Measurements from ENCODE around the gene NHERF1. TPM values are rescaled to one million over a fixed set of nuclear protein-coding genes. Genes with fewer than 3 reads are reported as not detected.

NHERF1 gene
- total and polyA plus RNA-seq, 4 donors: 18.3 to 58.2 (median 28.1) TPM

DNA sequence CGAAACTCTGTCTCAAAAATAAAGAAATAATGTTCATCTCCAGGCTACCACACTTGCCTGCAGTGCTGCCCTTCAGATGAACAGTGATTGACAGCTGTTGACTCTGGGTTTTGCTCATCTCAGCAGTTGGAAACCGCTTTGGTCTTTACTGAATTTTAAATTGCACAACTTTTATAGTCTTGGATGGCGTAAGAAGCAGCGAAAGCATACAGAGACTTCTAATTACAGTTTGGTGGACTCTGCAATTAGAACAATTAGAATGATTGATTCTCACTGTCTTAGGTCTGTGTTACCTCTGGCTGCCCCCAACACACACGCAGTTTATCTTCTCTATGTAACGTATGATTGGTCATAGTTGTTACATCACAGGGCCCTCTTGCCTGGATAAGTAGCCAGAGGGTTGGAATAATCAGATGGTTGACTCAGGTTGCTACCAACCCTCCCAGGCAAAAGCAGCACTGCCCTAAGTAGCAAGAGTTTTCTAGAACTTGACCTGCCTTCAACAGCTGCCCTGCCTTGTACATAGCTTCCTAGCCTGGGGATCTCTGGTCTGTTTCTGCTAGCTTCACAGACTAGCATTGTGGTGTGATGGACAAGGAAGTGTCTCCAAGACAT lies 29.6 kb downstream of the NHERF1 start:
- TF ChIP-seq, protein P1, sequence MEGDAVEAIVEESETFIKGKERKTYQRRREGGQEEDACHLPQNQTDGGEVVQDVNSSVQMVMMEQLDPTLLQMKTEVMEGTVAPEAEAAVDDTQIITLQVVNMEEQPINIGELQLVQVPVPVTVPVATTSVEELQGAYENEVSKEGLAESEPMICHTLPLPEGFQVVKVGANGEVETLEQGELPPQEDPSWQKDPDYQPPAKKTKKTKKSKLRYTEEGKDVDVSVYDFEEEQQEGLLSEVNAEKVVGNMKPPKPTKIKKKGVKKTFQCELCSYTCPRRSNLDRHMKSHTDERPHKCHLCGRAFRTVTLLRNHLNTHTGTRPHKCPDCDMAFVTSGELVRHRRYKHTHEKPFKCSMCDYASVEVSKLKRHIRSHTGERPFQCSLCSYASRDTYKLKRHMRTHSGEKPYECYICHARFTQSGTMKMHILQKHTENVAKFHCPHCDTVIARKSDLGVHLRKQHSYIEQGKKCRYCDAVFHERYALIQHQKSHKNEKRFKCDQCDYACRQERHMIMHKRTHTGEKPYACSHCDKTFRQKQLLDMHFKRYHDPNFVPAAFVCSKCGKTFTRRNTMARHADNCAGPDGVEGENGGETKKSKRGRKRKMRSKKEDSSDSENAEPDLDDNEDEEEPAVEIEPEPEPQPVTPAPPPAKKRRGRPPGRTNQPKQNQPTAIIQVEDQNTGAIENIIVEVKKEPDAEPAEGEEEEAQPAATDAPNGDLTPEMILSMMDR (IDR thresholded peaks at IDR 0.05; ENCODE audit: control extremely low read depth, extremely low read depth): no peak
- Histone ChIP-seq H3K4me1 (ENCODE audit: control insufficient read depth in 5 of 5, insufficient read depth in 5 of 5, low read length in 5 of 5) (peaks cover 0 to 15% (median 8%) of the 10 kb centered on the region in 5 donors), H3K27ac (ENCODE audit: low read depth in 1 of 2, low read length in 1 of 2) (peak overlapping the region in 1 of 2 donors; percentile 57), H3K27me3 (ENCODE audit: control insufficient read depth in 3 of 3, insufficient read depth in 3 of 3, low read length in 2 of 3) (no peaks in the 10 kb centered on the region), H3K9ac (ENCODE audit: insufficient read depth in 1 of 2, low read length in 2 of 2) (no peak overlapping the region), H3K36me3 (ENCODE audit: control insufficient read depth in 4 of 4, insufficient read depth in 4 of 4, low read length in 4 of 4) (peaks cover 4 to 18% (median 7%) of the 10 kb centered on the region in 4 donors), H3K9me3 (ENCODE audit: control insufficient read depth in 4 of 4, insufficient read depth in 3 of 4, low read length in 3 of 4) (no peaks in the 10 kb centered on the region), H3K4me3 (no peak overlapping the region)
- DNase-seq (no peak), ATAC-seq (ENCODE audit: insufficient read depth, low FRiP score) (no peak)
- 43 to 60% methylated on average over 6 of the region's 6 CpGs for WGBS, 2 donors

DNA sequence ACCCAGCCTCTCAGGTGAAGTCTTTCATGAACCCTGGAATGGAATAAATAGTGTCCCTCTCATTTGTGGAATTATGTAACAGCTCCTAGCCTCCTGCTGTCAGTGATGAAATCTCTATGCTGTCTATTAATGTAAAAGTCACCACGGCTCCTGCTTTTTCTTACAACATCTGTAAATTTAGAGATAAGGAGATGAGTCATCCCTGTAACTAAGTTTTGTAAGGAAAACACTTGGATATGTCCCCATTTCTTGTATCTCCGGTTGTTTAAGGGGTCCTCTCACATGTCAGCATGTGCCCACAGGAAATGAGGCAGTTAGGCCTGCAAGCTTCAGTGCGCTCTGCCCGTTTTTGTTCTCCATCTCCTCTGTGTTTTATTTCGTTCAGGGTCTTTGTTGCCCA lies 30.5 kb downstream of the NHERF1 start:
- no peak for DNase-seq
- TF ChIP-seq, protein P1 (IDR thresholded peaks at IDR 0.05; ENCODE audit: control extremely low read depth, extremely low read depth): no peak
- ATAC-seq (ENCODE audit: insufficient read depth, low FRiP score): no peak
- no peaks in the 10 kb centered on the region for H3K9me3 ChIP-seq (ENCODE audit: control insufficient read depth in 4 of 4, insufficient read depth in 3 of 4, low read length in 3 of 4)
- H3K9ac ChIP-seq (ENCODE audit: insufficient read depth in 1 of 2, low read length in 2 of 2): no peak overlapping the region
- peak overlapping the region in 1 of 2 donors; percentile 17 for H3K27ac ChIP-seq (ENCODE audit: low read depth in 1 of 2, low read length in 1 of 2)
- peaks cover 0 to 11% (median 1%) of the 10 kb centered on the region in 4 donors for H3K36me3 ChIP-seq (ENCODE audit: control insufficient read depth in 4 of 4, insufficient read depth in 4 of 4, low read length in 4 of 4)
- peaks cover 0 to 15% (median 8%) of the 10 kb centered on the region in 5 donors for H3K4me1 ChIP-seq (ENCODE audit: control insufficient read depth in 5 of 5, insufficient read depth in 5 of 5, low read length in 5 of 5)
- WGBS, 2 donors: 29 to 54% methylated on average over 5 of the region's 5 CpGs
- no peak overlapping the region for H3K4me3 ChIP-seq
- H3K27me3 ChIP-seq (ENCODE audit: control insufficient read depth in 3 of 3, insufficient read depth in 3 of 3, low read length in 2 of 3): no peaks in the 10 kb centered on the region

DNA sequence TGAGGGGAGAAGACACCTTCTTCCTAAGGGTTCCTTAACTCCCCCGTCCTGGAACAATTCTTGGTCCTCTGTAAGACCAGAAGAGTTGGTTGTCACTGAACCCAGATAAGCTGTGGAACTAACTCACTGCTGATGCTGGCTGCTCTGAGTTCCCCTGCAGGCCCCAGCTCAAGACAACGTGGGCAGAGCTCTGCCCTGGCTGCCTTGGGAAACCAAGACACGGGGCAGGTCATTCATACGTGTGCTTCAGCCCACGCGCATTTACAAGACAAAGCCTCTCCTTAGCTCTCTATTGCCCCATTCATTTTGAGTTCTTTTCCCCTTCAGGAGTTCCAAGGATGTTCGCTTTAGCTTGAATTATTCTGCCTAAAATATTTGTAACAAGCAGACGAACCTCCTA lies 31.1 kb downstream of the NHERF1 start:
- H3K27me3 ChIP-seq (ENCODE audit: control insufficient read depth in 3 of 3, insufficient read depth in 3 of 3, low read length in 2 of 3): no peaks in the 10 kb centered on the region
- H3K9ac ChIP-seq (ENCODE audit: insufficient read depth in 1 of 2, low read length in 2 of 2): no peak overlapping the region
- peak overlapping the region in 1 of 2 donors; percentile 17 for H3K27ac ChIP-seq (ENCODE audit: low read depth in 1 of 2, low read length in 1 of 2)
- H3K9me3 ChIP-seq (ENCODE audit: control insufficient read depth in 4 of 4, insufficient read depth in 3 of 4, low read length in 3 of 4): no peaks in the 10 kb centered on the region
- H3K4me3 ChIP-seq: no peak overlapping the region
- WGBS, 2 donors: 55 to 70% methylated on average over 8 of the region's 8 CpGs
- DNase-seq (no peak), ATAC-seq (ENCODE audit: insufficient read depth, low FRiP score) (no peak)
- TF ChIP-seq, protein P1 (IDR thresholded peaks at IDR 0.05; ENCODE audit: control extremely low read depth, extremely low read depth): no peak
- peaks cover 0 to 15% (median 8%) of the 10 kb centered on the region in 5 donors for H3K4me1 ChIP-seq (ENCODE audit: control insufficient read depth in 5 of 5, insufficient read depth in 5 of 5, low read length in 5 of 5)
- H3K36me3 ChIP-seq (ENCODE audit: control insufficient read depth in 4 of 4, insufficient read depth in 4 of 4, low read length in 4 of 4): peaks cover 0 to 11% (median 0%) of the 10 kb centered on the region in 4 donors

Data from lung (tissue), 12 donors.